Activated gamma-delta T cell treated with Interleukin-2 at 50 U/mL for 16 hours (primary cell): ENCODE results near the gene YTHDF2.

Experiments
- DNase-seq: peaks from one replicate; pipeline ENCODE4 v3.0.0-alpha.2; 2020

Gene YTHDF2

DNA sequence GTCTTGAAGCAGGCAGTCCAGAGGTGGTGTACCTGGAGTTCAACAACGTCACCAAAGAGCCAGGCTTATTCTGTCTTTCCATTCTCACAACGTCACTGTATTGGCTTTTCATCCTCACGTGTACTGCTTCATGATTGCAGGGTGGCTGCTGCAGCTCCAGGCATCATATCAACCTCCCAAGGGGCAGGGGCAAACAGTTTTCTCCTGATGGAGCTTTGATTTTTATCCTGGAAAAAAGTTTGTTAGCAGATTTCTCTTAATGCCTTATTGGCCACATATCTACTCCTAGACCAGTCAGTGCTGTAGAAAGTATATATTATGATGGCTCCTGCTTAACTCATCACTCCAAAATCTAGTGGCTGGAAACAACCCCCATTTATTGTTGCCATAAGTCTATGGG is 66.9 kb downstream of the YTHDF2 start:
- no peak for DNase-seq

DNA sequence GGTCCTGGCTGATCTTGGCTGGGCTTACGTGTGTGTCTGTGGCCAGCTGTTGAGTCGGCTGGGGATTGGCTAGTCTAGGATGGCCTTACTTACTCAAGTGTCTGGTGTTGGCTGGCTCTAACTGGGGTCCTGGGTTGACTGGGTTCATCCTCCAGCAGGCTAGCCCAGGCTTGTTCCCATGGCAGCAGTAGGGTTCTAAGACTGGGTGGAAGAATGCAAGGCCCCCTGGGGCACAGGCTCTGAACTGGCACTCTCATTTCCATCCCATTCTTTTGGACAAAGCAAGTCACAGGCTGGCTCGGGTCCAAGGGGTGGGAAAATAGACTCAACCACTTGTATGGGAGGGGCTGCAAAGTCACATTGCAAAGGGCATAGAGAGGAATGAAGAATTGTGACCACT is 67.3 kb downstream of the YTHDF2 start:
- no peak for DNase-seq

DNA sequence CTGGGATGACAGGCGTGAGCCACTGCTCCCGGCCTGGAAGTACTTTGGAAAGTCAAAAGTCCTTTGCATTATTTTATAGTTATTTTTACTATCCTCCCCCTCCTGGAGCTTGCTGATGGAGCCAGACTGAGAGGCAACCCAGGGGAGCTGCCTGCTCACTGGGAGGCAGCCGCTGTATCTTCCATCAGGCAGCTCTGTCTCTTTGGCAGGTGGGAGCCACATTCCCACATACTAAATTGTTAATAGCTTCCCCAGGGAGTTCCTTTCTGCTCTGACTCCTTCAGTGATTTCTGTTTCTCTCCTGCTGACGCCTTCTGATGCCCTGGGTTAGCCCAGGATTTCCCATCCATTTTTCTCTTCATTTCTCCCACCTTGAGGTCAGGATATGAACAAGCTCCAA is 70.3 kb downstream of the YTHDF2 start:
- DNase-seq: no peak

DNA sequence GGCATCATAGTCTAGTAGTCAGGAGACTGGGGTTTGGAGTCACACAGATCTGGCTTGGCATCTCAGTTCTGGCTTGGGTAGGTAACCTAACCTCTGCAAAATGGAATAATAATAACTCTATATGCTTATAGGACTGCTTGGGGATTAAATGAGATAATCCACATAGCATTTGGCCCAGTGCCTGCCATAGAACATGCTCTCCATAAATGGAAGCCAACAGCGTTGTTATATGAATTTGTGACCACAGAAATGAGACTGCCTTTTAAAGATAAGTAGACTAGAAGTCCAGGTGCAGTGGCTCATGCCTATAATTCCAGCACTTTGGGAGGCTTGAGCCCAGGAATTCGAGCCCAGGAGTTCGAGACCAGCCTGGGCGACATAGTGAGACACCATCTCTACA is 71.2 kb downstream of the YTHDF2 start:
- DNase-seq: no peak

DNA sequence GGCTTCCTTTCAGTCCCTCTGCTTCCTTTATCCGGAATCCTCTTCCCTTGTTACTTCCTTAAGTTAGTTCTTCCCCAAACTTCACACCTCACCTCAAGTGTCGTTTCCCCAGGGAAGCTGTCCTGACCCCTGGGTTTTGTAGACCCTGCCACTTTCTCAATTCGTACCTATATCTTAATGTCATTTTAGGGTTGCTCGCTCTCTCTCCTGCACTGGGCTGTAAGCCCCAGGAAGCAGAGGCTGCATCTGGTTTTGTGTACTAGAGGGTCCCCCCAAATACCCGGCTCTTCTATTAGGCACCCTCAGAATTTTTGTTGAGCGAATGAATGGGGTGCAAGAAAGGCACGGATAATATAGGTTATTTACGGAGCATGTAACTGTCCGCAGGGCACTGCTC is 74.6 kb downstream of the YTHDF2 start:
- no peak for DNase-seq

DNA sequence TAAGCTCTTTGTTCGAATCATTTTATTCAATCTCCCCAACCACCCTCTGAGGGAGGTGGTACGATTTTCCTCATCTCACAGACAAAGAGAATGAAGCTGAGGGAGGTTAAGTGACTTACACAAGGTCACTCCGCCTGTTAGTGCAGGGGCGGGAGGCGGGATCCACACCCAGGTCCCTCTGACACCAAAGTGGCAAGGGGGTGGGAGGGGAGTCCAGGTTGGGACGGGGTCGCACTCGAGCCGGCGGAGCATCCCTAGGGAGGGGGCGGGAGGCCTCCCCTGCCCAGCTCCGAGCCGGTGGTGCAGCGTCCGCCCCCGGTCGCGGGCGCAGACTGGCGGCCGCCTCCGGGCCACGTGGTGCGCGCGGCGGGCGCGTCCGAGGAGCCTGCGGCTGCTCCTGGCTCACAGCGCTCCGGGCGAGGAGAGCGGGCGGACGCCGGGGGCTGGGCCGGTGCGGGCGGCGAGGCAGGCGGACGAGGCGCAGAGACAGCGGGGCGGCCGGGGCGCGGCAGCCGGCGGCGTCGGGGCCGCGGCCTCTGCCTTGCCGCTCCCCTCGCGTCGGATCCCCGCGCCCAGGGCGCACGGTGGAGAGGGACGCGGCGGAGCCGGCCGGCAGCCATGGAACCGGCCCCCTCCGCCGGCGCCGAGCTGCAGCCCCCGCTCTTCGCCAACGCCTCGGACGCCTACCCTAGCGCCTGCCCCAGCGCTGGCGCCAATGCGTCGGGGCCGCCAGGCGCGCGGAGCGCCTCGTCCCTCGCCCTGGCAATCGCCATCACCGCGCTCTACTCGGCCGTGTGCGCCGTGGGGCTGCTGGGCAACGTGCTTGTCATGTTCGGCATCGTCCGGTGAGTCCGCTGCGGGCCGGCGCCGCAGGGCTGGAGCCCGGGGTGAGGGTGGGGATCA is 75.3 kb downstream of the YTHDF2 start, which contains the start of gene OPRD1:
TSS of gene OPRD1 (plus strand) at position 405 of the 903 bp plus-strand sequence. CDS start at position 619, 214 bp downstream.
- no peak for DNase-seq

DNA sequence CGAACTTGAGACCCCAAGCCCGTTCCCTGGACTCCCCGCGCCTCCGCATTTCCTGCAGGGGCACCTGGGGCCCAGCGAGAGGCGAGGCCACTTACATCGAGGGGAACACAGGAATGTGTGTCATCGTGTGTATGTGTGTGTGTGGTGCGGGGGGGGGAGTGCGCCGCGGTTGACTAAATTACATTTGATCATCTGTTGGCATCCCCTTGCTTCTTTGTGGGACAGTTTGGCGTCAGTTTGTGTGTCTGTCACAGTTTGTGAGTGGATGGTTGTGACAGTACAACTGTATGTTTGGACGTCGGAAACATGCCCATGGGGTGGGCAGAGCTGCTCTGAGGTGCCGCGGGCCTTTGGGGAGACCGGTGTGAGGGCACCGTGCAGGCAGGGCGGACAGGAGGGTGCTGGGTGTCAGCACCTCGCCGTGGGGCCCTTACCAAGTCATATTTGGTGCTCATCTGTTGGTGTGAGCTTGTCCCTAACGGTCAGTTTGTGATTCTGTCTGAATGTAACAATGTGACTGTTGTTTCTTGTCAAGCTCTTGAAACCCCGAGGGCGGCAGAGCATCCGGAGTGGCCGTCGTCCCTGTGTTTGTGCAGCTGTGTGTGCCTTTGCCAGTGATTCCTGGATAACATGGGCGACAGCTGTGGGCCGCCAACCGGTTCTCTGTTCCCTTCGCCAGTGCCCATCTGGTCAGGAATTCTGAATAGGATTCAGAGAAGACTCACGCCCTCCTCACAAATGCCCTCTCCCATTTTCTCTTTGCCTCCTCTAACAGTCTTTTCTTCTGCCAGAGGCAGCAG is 76.1 kb downstream of the YTHDF2 start:
- no peak for DNase-seq

DNA sequence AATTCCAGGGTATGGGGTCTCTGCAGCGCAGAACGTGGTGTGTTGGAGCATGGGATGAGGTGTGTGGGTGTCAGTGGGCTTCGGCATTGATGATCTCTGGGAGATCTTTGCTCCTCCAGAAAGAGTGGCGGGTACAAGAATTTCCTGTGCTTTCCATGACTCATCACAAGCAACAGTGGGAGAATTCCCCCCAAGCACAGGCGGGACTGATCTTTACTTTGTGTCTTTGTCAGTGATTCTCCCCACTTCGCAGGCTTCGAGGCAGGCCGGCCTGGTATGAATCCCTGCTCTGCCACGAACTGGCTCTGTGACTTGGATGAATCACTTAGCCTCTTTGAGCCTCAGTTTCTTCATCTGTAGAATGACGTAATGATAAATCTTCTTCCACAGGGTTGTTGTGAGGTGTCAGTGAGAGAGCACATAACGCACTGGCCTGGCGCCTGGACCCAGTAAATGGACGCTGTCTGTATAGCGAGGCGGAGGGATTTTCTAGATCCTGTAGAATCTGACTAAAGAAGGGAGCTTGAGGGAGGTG is 77.3 kb downstream of the YTHDF2 start:
- no peak for DNase-seq

DNA sequence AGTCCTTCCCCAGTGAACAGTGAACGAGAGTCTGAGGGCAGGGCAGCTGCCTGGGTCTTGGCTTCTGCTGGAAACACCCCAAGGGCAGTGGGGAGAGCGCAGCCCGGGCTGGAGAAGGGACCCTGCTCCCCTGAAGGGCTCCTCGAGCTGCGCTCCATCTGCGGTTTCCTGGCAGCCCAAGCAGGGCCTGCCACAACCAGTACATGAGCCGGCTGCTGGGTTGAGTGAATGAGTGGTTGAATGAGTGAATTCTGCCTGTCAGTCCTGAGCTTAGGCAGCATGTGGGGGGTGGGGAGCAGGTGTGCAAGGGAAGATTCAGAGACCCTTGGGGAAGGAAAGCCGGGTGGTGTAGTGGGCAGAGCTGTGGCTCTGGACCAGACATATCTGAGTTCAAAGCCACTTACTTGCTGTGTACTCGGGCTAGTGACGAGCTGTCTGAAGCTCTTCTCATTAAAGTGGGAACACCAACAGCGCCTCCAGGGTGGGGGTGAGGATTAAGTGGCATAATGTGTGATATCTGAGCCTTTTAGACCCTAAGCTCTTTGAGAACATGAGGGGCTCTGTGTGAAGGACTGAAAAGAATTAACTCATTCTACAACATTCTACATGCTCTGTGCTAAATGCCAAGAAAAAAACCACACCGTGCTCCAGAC is 78.9 kb downstream of the YTHDF2 start:
- no peak for DNase-seq

DNA sequence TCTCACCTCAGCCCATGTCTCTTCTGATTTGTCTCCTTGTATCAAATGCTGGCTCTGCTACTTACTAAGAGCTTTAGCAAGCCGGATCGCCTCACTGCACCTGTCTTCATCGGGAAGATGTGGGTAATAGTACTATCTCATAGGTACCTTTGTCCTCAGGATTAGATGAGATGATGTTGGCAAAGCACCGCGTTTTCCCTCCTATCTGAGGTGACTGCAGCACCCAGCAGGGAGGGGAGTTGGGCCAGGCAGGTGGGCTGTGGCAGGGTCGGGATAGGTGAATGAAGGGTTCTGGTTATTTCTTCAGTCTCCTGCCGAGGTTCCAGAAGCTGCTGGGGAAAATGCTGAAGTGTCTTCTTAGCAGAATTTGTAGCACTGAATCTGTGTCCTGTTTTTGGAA is 80.4 kb downstream of the YTHDF2 start:
- no peak for DNase-seq

DNA sequence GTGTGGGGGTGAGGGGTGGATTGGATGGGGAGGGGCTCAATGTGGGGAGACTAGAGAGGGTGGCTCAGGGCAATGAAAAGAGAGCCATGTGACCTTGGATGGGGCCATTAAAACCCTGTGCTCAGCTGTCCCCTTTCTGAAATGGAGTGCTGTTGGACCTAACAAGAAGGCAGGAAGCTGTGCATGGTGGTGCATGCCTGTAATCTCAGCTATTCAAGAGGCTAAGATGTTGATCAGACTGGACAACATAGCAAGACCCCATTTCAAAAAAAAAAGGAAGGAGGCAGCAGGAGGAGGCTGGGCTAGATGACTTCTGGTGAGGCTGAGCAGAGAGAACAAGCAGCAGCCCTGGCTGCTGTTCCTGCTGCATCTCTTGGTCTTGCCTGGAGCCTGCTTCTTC is 82.3 kb downstream of the YTHDF2 start:
- DNase-seq: no peak
